ENCODE results near the gene ZNF274. TPM values are rescaled to one million over a fixed set of nuclear protein-coding genes. Genes with fewer than 3 reads are reported as not detected.
A peak's percentile ranks its signal among the peaks of the same experiment; 100 is the strongest.

ZNF274 gene
- total and polyA plus RNA-seq, 9 of the 15 experiments (the other 6 are each of a cell fraction or from before 2014, with no cell fraction given), result 5.2 to 37.0 (median 28.1) TPM

GRCh38 chr19:58154679-58155648 is 27.9 kb upstream of the ZNF274 start (continued):
- TF ChIP-seq LEF1 (IDR thresholded peaks at IDR 0.05) (no peak), ZNF143 (CRISPR knock-in tag; IDR thresholded peaks at IDR 0.05) (peak; percentile 83), GATAD2B (IDR thresholded peaks at IDR 0.05; ENCODE audit: borderline replicate concordance) (no peak), SRSF3 (IDR thresholded peaks at IDR 0.05; ENCODE audit: insufficient read depth, low read length) (no peak), ZNF695 (CRISPR knock-in tag; IDR thresholded peaks at IDR 0.05) (no peak), TCF7 (IDR thresholded peaks at IDR 0.05; ENCODE audit: borderline replicate concordance) (no peak), RCOR1 (IDR thresholded peaks at IDR 0.05; ENCODE audit: borderline replicate concordance in 1 of 2, low read depth in 2 of 2, low read length in 2 of 2) (no peak), TCF3 (CRISPR knock-in tag; IDR thresholded peaks at IDR 0.05) (no peak), RB1 (IDR thresholded peaks at IDR 0.05; ENCODE audit: low read depth) (peak; percentile 57; the same call in 1 of the 2 replicates), ETS2 (tag; IDR thresholded peaks at IDR 0.05; ENCODE audit: borderline replicate concordance, poor library complexity, severe bottlenecking) (no peak), MEIS2 (IDR thresholded peaks at IDR 0.05; ENCODE audit: partially characterized antibody) (peak; percentile 78), NRF1 (conservative IDR thresholded peaks at IDR 0.05 in 1 of 2, IDR thresholded peaks at IDR 0.05 in 1 of 2) (peak; percentile 94 to 95), ARID3B (CRISPR knock-in tag; IDR thresholded peaks at IDR 0.05; ENCODE audit: borderline replicate concordance) (no peak), CXXC5 (CRISPR knock-in tag; IDR thresholded peaks at IDR 0.05) (peak; percentile 76), PHF8 (IDR thresholded peaks at IDR 0.05; ENCODE audit: borderline replicate concordance, low read length) (peak; percentile 43; the same call in 1 of the 2 replicates), MYC (IDR thresholded peaks at IDR 0.05; ENCODE audit: low read depth, low read length) (peak; percentile 42; the same call in 1 of the 2 replicates), MYC (CRISPR knock-in tag; IDR thresholded peaks at IDR 0.05; ENCODE audit: borderline replicate concordance, low read depth) (no peak), POLR2B (IDR thresholded peaks at IDR 0.05; ENCODE audit: low read depth, partially characterized antibody) (peak; percentile 34), EP400 (IDR thresholded peaks at IDR 0.05) (0 out of 2 replicates have a peak, but pooled peaks have one; percentile 17), TBL1XR1 (IDR thresholded peaks at IDR 0.05; ENCODE audit: low read length in 2 of 2) (0 out of 4 replicates have a peak, but pooled peaks of 1 of the 2 experiments have one; percentile 42), SAFB2 (IDR thresholded peaks at IDR 0.05; ENCODE audit: borderline replicate concordance, low read depth, low read length, severe bottlenecking) (no peak), ZNF174 (CRISPR knock-in tag; IDR thresholded peaks at IDR 0.05) (no peak), U2AF1 (optimal IDR thresholded peaks at IDR 0.05; ENCODE audit: low read depth, low read length) (peak; percentile 80)
- TF ChIP-seq, protein P1, sequence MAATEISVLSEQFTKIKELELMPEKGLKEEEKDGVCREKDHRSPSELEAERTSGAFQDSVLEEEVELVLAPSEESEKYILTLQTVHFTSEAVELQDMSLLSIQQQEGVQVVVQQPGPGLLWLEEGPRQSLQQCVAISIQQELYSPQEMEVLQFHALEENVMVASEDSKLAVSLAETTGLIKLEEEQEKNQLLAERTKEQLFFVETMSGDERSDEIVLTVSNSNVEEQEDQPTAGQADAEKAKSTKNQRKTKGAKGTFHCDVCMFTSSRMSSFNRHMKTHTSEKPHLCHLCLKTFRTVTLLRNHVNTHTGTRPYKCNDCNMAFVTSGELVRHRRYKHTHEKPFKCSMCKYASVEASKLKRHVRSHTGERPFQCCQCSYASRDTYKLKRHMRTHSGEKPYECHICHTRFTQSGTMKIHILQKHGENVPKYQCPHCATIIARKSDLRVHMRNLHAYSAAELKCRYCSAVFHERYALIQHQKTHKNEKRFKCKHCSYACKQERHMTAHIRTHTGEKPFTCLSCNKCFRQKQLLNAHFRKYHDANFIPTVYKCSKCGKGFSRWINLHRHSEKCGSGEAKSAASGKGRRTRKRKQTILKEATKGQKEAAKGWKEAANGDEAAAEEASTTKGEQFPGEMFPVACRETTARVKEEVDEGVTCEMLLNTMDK (IDR thresholded peaks at IDR 0.05; ENCODE audit: borderline replicate concordance, insufficient read depth, low read depth, low read length, poor library complexity, severe bottlenecking), result peak; percentile 88
